GM12865 (cell line): Measurements from ENCODE around the gene TSPAN10.

Experiments used
- DNase-seq: peaks from one replicate; pipeline ENCODE4 v3.0.0; 2010; ENCODE audit warnings: low read depth
- H3K4me3 ChIP-seq: 2 replicates; pipeline ENCODE4 v1.5.1; 2011; ENCODE audit warnings: mild to moderate bottlenecking, low read depth, low read length, control low read depth
- TF ChIP-seq, protein P1 (sequence below): IDR thresholded peaks from 2 replicates; pipeline ENCODE4 v1.5.1; 2011; ENCODE audit warnings: low read length, control low read depth, low read depth, inconsistent platforms; ENCODE audit not compliant: insufficient read depth; ENCODE audit errors: missing control alignments

The TSPAN10 gene

DNA sequence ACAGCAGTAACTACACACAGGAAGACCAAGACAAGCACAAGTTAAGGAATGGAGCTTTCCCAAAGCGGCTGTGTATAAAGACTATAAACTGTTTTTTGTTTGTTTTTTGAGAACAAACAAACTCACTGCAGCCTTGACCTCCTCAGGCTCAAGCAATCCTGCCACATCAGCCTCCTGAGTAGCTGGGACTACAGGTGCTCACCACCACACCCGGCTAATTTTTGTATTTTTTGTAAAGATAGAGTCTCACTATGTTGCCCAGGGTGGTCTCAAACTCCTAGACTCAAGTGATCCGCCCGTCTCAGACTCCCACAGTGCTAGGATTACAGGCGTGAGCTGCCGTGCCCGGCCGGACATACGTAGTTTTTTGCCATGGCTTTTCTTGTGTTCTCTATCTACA is 23.4 kb downstream of the TSPAN10 start:
- DNase-seq, result no peak
- TF ChIP-seq, protein P1, sequence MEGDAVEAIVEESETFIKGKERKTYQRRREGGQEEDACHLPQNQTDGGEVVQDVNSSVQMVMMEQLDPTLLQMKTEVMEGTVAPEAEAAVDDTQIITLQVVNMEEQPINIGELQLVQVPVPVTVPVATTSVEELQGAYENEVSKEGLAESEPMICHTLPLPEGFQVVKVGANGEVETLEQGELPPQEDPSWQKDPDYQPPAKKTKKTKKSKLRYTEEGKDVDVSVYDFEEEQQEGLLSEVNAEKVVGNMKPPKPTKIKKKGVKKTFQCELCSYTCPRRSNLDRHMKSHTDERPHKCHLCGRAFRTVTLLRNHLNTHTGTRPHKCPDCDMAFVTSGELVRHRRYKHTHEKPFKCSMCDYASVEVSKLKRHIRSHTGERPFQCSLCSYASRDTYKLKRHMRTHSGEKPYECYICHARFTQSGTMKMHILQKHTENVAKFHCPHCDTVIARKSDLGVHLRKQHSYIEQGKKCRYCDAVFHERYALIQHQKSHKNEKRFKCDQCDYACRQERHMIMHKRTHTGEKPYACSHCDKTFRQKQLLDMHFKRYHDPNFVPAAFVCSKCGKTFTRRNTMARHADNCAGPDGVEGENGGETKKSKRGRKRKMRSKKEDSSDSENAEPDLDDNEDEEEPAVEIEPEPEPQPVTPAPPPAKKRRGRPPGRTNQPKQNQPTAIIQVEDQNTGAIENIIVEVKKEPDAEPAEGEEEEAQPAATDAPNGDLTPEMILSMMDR, result no peak
- no peak overlapping the region for H3K4me3 ChIP-seq

DNA sequence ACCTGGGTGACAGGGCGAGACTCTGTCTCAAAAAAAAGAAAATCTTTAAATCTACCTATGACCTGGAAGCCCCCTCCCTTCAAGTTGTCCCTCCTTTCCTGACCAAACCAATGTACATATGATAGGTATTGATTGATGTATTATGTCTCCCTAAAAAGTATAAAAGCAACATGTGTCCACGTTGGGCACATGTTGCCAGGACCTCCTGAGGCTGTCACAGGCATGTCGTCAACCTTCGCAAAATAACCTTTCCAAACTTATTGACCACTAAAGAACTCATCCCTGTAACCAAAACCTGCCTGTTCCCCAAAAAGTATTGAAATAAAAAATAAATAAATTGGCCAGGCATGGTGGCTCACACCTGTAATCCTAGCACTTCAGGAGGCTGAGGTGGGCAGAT is 25.0 kb downstream of the TSPAN10 start:
- TF ChIP-seq, protein P1, result no peak
- no peak for DNase-seq

DNA sequence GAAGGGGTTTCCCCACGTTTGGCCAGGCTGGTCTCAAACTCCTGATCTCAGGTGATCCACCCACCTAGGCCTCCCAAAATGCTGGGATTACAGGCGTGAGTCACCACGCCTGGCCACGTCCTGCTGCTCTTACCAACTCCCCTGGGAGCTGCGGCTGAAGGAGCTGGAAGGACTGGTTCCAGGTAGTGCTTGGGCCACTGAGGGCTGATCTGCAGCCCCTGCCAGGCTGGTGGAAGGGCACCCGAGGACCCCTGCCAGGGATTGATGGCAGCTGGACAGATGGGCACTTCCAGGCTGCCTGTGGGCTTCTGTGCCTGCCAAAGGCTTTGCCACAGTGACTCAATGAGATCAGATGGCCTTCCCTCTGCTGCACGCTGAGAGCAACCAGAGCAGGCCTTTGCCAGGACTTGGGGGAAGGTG is 27.1 kb downstream of the TSPAN10 start:
- no peak for DNase-seq
- TF ChIP-seq, protein P1, result no peak

More for the DNA sequence above, 25.0 kb downstream of the TSPAN10 start:
- no peak overlapping the region for H3K4me3 ChIP-seq

DNA sequence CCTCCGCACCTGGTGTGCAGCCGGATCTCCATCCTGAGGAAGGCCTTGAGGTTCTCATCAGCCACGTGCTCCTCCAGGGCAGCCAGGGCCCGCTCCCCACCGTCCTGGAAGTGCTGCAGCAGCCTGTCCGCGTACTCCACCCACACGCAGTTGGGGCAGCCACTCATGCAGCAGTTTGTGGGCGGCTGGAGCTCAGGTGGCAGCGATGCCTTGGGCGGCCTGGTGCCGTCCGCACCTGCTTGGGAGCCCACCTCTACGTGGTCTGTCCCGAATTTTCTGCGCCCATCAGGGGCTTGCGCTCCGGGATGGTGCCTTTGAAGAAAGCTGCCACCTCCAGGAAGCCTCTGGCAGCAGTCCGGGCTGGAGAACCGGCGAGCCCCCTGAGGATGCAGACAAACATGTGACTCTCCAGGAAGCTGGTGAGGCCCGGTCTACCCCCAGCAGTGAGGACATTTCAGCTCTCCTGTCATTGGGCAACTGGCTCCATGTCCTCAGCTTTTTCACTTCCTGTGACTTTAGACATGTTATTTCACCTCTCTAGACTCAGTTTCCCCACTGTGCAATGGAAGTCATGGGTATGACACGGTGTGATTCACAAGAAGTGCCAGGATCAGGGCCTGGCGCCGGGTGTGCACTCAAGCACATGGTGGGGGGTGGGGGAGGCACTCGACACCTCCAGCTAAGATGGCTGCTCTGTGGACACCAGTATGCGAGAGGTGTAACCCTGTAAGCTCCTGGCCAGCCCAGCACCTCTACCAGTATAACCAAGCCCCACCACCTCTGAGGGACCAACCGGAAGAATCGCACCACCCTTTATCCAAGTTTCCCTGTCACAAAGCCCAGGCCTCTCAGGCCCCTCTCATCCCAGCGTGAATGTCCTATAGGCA is 28.5 kb downstream of the TSPAN10 start:
- peak overlapping the region; percentile 99 for H3K4me3 ChIP-seq
- peak; percentile 82 for DNase-seq
- TF ChIP-seq, protein P1, result no peak

More for the DNA sequence above, 27.1 kb downstream of the TSPAN10 start:
- H3K4me3 ChIP-seq, result no peak overlapping the region

DNA sequence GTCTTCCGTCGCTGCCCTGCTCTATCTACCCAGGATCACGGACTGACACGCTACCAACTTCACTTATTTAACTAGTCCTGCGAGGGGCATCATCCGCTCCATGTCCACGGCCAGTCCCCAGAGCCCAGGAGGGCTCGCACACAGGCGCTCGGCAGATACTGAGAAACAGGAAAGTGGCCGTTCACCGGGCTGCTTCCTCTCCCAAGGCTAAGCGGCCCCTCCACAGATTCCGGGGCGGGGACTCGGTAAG is 29.0 kb downstream of the TSPAN10 start:
- peak overlapping the region; percentile 99 for H3K4me3 ChIP-seq
- DNase-seq, result no peak
- TF ChIP-seq, protein P1, result no peak

DNA sequence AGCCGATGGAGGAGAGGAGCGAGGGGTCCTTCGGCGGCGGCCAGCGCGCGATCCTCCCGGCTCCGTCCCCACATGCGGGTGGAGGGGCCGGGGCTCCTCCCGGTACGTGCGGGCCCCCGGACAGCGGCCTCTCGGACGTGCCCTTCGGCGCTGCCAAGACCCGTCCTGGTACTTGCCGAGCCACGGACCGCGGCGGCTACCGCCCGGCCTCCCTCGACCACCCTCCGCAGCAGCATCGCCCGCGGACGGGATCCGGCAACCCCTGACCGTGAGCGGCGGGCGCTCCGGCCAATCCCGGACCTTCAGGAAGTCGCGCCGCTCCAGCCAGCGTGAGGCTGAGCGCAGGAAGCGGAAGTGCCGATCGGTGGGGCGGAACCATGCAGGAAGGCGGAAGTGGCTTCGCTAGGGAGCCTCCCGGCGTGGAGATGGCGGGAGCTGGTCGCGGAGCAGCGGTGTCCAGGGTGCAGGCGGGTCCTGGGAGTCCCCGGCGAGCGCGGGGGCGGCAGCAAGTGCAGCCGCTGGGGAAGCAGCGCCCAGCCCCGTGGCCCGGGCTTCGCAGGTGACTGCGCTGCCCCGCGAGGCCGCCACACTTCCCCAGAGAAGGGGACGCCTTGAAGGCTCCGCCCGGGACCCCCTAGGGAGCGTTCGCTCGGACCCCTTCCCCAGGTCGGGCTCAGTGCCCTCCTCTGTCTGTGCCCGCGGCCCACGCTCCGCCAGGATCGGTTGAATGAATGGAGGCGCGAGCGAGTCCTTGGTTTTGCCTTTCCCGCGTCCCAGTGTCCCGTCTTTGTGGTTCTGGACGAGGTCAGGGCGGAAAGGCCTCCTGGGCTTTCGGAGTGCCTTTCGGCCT is 29.6 kb downstream of the TSPAN10 start, which contains the start of the genes CCDC137 and OXLD1:
TSS of gene CCDC137 (plus strand) at position 396 of the 850 bp plus-strand sequence. CDS start at position 426, 30 bp downstream.
TSS of gene OXLD1 (minus strand) at position 264 of the 850 bp plus-strand sequence. CDS start at position 236, 28 bp downstream.
- H3K4me3 ChIP-seq, result peak within 1 kb of the TSS; percentile 99
- peak; percentile 98 for DNase-seq
- TF ChIP-seq, protein P1, result no peak
